ENCODE measurements around the gene PIP5K1C.

DNA sequence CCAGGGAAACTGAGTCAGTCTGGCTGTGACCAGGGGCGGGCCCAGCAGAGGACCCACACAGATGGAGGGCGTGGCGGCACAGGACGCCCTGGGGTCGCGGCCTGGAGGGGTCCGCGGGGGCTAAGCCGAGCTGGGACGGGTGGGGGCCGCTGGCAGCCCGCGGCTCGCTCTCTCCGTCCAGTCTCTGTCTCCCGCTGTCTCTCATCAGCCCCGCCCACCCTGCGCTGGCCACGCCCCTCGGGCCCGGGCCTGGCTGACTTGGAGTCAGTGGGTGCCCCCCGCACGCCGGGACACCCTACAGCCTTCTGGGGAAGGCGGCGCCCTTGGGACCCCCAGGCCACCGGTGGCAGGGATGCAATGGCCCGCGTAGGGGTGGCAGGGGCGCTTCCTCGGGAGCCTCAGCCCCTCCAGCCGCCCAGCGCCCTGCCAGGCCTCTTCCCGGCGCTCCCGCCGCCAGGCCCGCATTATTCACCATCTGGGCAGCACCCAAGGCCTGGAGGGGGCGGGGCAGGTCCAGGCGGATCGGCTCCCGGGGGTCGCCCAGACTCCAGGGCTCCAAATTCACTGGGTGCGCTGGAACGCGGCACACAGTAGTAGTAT is 93.5 kb downstream of the PIP5K1C start, which contains the start of gene TBXA2R:
- TF ChIP-seq, protein P1, sequence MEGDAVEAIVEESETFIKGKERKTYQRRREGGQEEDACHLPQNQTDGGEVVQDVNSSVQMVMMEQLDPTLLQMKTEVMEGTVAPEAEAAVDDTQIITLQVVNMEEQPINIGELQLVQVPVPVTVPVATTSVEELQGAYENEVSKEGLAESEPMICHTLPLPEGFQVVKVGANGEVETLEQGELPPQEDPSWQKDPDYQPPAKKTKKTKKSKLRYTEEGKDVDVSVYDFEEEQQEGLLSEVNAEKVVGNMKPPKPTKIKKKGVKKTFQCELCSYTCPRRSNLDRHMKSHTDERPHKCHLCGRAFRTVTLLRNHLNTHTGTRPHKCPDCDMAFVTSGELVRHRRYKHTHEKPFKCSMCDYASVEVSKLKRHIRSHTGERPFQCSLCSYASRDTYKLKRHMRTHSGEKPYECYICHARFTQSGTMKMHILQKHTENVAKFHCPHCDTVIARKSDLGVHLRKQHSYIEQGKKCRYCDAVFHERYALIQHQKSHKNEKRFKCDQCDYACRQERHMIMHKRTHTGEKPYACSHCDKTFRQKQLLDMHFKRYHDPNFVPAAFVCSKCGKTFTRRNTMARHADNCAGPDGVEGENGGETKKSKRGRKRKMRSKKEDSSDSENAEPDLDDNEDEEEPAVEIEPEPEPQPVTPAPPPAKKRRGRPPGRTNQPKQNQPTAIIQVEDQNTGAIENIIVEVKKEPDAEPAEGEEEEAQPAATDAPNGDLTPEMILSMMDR (conservative IDR thresholded peaks at IDR 0.05; ENCODE audit: low read depth, low read length): no peak
- no peak for TF ChIP-seq EZH2 (IDR thresholded peaks at IDR 0.05; ENCODE audit: borderline replicate concordance, low read depth, low read length, poor library complexity, severe bottlenecking)
